ENCODE data around the gene MISP3.

MISP3 gene

DNA sequence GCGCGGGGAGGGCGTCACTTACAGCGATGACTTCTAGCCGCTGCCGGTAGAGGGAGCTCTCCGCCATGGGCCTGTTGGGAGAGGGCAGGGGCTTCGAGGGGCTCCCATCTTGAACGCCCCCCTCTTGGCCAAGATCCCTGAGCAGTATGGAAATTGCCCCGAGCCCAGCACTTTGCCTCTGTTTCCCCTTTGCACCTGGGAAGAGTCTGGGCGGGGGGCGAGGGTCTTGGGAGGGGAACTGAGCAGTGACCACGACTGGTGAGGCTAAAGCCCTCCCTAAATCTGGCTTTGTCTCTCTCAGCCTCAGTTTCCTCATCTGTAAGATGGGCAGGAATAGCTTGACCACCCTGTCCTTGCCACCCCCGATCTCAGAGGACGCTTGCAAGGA is 13.5 kb upstream of the MISP3 start:
- Mint-ChIP-seq H3K36me3 (ENCODE audit: low read depth) (peaks cover 2% of the 10 kb centered on the region), H3K4me1 (ENCODE audit: low read depth) (peaks cover 14% of the 10 kb centered on the region), H3K27ac (no peak overlapping the region), H3K4me3 (no peak overlapping the region), H3K27me3 (ENCODE audit: low read depth) (peaks cover 48% of the 10 kb centered on the region), H3K9me3 (no peaks in the 10 kb centered on the region)

DNA sequence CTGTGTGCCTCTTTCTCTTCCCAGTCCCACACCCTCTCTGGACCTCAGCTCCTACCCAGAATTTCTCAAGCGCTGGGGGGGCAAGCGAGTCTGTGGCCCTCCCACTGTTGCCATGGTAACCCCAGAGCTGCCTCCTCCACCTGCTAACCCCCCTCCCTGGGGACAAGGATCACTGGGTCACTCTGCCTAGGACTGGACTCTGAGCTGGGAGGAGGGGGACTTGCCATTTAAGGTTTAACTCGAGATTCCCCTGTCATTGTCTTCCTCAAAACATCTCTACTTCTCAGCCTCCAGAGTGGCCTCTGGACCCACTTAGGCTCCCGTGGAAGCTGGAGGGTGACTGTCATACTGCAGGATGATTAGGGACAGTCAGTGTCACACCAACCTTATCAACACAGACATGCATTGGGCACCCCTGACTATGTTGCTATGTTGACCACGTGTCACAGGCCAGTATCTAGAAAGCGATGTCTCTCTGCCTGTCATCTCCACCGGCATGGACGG is 12.9 kb upstream of the MISP3 start:
- no peak overlapping the region for H3K27ac Mint-ChIP-seq
- peaks cover 14% of the 10 kb centered on the region for H3K4me1 Mint-ChIP-seq (ENCODE audit: low read depth)
- H3K36me3 Mint-ChIP-seq (ENCODE audit: low read depth), result no peaks in the 10 kb centered on the region
- H3K9me3 Mint-ChIP-seq, result no peaks in the 10 kb centered on the region
- H3K4me3 Mint-ChIP-seq, result no peak overlapping the region
- peaks cover 48% of the 10 kb centered on the region for H3K27me3 Mint-ChIP-seq (ENCODE audit: low read depth)

- Mint-ChIP-seq H3K36me3 (ENCODE audit: low read depth) (no peaks in the 10 kb centered on the region), H3K4me1 (ENCODE audit: low read depth) (peaks cover 14% of the 10 kb centered on the region), H3K27ac (no peak overlapping the region), H3K4me3 (no peak overlapping the region), H3K9me3 (no peaks in the 10 kb centered on the region), H3K27me3 (ENCODE audit: low read depth) (peaks cover 48% of the 10 kb centered on the region)
These were observed 11.4 kb upstream of the MISP3 start for GRCh38 chr19:14061081-14061749.

DNA sequence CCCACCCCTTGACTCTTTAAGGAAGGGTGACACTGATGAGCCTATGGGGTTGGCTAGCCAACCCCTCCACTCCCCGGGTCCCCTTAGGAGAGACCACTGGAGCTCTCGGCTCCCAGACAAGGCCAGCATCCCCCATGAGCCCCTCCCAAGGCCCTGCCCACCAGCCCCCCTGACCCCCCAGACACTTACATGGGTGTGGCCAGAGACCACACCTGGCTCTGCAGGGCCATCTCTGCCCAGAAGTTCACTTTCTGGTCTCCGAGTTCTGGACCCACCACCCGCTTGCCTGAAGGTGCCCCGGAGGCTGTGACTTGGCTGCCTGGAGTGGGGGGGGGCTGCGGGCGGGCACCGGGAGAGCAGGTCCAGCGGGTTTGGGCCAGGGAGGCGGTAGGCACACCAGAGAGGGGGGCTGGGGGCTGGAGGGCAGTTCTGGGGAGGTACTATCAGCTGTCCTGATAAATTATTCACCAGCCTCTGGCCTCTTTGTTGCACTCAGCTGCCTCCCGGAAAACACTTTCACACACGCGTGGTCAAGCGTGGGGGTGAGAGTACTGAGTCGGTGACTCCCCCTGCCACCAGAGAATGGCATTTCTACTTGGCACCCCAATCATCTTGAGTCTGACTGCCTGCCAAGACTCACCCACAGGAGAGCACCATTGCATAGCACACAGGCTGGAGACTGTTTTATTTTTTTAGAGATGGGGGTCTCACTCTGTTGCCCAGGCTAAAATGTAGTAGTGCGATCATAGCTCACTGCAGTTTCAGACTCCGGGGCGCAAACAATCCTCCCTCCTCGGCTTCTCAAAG is 10.6 kb upstream of the MISP3 start, which contains the start of gene PALM3:
Gene PALM3 (minus strand): TSS at position 326 of the 807 bp plus-strand sequence. CDS start 96 bp downstream, at position 230.
- Mint-ChIP-seq H3K36me3 (ENCODE audit: low read depth) (no peaks in the 10 kb centered on the region), H3K4me1 (ENCODE audit: low read depth) (peaks cover 14% of the 10 kb centered on the region), H3K27ac (no peak within 1 kb of the TSS), H3K27me3 (ENCODE audit: low read depth) (peaks cover 46% of the 10 kb centered on the region), H3K9me3 (no peaks in the 10 kb centered on the region), H3K4me3 (no peak within 1 kb of the TSS)

GRCh38 chr19:14062558-14062855 is 10.1 kb upstream of the MISP3 start:
- Mint-ChIP-seq H3K4me1 (ENCODE audit: low read depth) (peaks cover 14% of the 10 kb centered on the region), H3K27me3 (ENCODE audit: low read depth) (peaks cover 44% of the 10 kb centered on the region), H3K36me3 (ENCODE audit: low read depth) (no peaks in the 10 kb centered on the region), H3K27ac (no peak overlapping the region), H3K4me3 (no peak overlapping the region), H3K9me3 (no peaks in the 10 kb centered on the region)

GRCh38 chr19:14063105-14063504 is 9.5 kb upstream of the MISP3 start:
- Mint-ChIP-seq H3K27ac (no peak overlapping the region), H3K36me3 (ENCODE audit: low read depth) (no peaks in the 10 kb centered on the region), H3K27me3 (ENCODE audit: low read depth) (peaks cover 38% of the 10 kb centered on the region), H3K9me3 (no peaks in the 10 kb centered on the region), H3K4me1 (ENCODE audit: low read depth) (peaks cover 8% of the 10 kb centered on the region), H3K4me3 (no peak overlapping the region)

DNA sequence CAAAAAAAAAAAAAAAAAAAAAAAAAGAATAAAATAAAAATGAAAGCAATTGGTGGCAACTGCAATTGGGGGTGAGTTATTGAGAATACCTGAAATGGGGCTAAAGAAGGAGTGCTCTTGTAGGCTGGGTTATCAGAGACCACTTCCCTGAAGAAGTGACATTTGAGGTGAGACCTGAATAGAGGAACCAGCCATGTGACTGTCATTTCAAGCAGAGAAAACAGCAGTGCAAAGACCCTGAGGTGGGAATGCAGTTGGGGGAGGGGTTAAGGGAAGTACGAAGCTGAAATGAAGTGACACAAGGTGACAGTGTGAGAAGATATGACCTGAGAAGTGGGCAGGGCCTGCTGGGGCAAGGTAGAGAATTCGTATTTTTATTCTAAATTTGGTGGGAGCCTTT is 6.5 kb upstream of the MISP3 start:
- no peaks in the 10 kb centered on the region for H3K36me3 Mint-ChIP-seq (ENCODE audit: low read depth)
- peaks cover 13% of the 10 kb centered on the region for H3K27me3 Mint-ChIP-seq (ENCODE audit: low read depth)
- no peak overlapping the region for H3K4me3 Mint-ChIP-seq
- H3K27ac Mint-ChIP-seq, result no peak overlapping the region
- H3K9me3 Mint-ChIP-seq, result no peaks in the 10 kb centered on the region
- peaks cover 3% of the 10 kb centered on the region for H3K4me1 Mint-ChIP-seq (ENCODE audit: low read depth)

- no peaks in the 10 kb centered on the region for H3K9me3 Mint-ChIP-seq
- H3K27me3 Mint-ChIP-seq (ENCODE audit: low read depth), result peaks cover 9% of the 10 kb centered on the region
- no peak overlapping the region for H3K4me3 Mint-ChIP-seq
- no peaks in the 10 kb centered on the region for H3K36me3 Mint-ChIP-seq (ENCODE audit: low read depth)
- H3K27ac Mint-ChIP-seq, result peak overlapping the region; percentile 41
- H3K4me1 Mint-ChIP-seq (ENCODE audit: low read depth), result peaks cover 12% of the 10 kb centered on the region
These were observed 2.1 kb upstream of the MISP3 start for GRCh38 chr19:14070268-14071050.

- Mint-ChIP-seq H3K36me3 (ENCODE audit: low read depth) (no peaks in the 10 kb centered on the region), H3K4me1 (ENCODE audit: low read depth) (peaks cover 12% of the 10 kb centered on the region), H3K27me3 (ENCODE audit: low read depth) (peaks cover 5% of the 10 kb centered on the region), H3K9me3 (no peaks in the 10 kb centered on the region), H3K27ac (peak overlapping the region; percentile 92), H3K4me3 (peak overlapping the region; percentile 96)
These were observed 807 bp downstream of the MISP3 start for GRCh38 chr19:14073261-14073924.

DNA sequence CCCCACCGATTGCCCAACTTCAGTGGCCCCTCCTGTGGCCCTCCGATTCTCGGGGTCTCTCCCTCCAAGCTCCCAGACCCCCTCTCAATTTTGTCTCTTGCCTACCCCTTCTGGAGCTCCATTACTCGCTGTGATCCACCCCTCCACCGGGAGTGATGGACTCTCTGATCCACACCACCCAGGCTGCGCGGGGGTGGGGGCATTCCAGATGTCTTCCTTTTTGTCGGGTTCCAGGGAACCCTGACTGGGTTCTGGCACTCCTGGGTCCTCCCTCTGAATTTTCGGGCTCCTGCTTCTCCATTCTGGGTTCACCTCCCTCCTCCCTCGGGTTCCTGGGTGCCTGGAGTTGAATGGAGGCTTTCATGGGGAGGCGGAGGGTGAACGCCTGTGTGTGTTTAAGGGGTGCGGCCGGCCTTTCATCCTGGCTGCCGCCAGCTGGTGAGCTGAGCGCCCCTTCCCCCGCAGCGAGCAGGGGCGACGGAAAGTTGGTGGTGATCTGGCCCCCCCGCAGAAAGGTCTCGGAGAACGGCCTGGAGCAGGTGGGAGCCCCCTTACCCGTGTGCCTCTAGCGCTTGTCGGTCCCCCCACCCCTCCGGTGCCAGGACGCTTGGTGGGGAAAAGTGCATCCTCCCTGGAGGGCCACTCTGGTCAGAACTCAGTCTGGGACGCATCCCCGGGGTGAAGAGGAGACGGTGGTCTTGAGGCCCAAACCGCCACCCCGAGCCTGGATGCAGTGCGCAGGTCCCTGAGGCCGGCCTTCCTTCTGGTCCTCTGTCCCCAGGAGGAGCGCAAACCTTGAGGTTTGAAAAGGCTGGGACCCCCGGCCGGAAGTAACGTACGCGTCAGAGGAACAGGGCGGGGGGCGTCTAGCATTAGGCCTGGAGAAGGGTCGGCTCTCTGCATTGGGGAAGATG is 1.6 kb downstream of the MISP3 start:
- Mint-ChIP-seq H3K27me3 (ENCODE audit: low read depth) (peaks cover 5% of the 10 kb centered on the region), H3K4me3 (peak overlapping the region; percentile 96), H3K36me3 (ENCODE audit: low read depth) (no peaks in the 10 kb centered on the region), H3K4me1 (ENCODE audit: low read depth) (peaks cover 12% of the 10 kb centered on the region), H3K9me3 (no peaks in the 10 kb centered on the region), H3K27ac (peak overlapping the region; percentile 92)

DNA sequence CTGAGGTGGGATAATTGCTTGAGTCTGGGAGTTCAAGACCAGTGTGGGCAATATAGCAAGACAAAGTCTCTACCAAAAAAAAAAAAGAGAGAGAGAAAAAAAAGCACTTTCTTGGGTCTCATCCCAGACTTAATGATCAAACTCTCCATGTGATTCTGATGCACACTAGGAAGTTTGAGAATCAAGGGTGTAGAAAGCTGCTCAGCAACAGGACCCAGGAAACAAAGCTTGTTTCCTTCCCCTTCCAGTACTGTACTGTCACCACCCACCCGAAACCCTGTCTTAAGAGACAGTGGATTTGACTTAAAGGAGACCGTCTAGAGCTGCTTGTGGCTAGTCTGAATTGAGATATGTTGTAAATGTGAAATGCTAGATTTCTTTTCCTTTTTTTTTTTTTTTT is 5.8 kb downstream of the MISP3 start:
- H3K36me3 Mint-ChIP-seq (ENCODE audit: low read depth), result no peaks in the 10 kb centered on the region
- no peak overlapping the region for H3K4me3 Mint-ChIP-seq
- peak overlapping the region; percentile 15 for H3K27ac Mint-ChIP-seq
- no peaks in the 10 kb centered on the region for H3K9me3 Mint-ChIP-seq
- no peaks in the 10 kb centered on the region for H3K27me3 Mint-ChIP-seq (ENCODE audit: low read depth)
- H3K4me1 Mint-ChIP-seq (ENCODE audit: low read depth), result peaks cover 22% of the 10 kb centered on the region

GRCh38 chr19:14080887-14081796 is 8.6 kb downstream of the MISP3 start:
- Mint-ChIP-seq H3K9me3 (no peaks in the 10 kb centered on the region), H3K27ac (peak overlapping the region; percentile 96), H3K4me1 (ENCODE audit: low read depth) (peaks cover 13% of the 10 kb centered on the region), H3K27me3 (ENCODE audit: low read depth) (no peaks in the 10 kb centered on the region), H3K4me3 (peak overlapping the region; percentile 93), H3K36me3 (ENCODE audit: low read depth) (no peaks in the 10 kb centered on the region)

Measured in T-helper 1 cell treated with Interleukin-12 subunit alpha and Interleukin-12 subunit beta and Interleukin-4 antibody, amounts not matched to agents 30 μg/mL and 1 μg/mL, for 36 hours (primary cell).